Neutrophil (primary cell): Measurements from ENCODE around the gene URI1.

ENCODE experiments used
- H3K27ac ChIP-seq: fragments of 200-600 bp; sonication (generic); 2 replicates; pipeline ENCODE4 v1.5.1; 2016; ENCODE audit warnings: mild to moderate bottlenecking, moderate library complexity
- H3K27me3 ChIP-seq: fragments of 200-600 bp; sonication (generic); 2 replicates; pipeline ENCODE4 v1.6.0; 2016; ENCODE audit warnings: mild to moderate bottlenecking
- H3K36me3 ChIP-seq: fragments of 200-600 bp; sonication (generic); 2 replicates; pipeline ENCODE4 v1.5.1; 2017
- H3K4me1 ChIP-seq, 2 experiments: fragments of 200-600 bp in 1 of 2; sonication (generic) in 1 of 2; 1 replicate in 1 of 2; 2 replicates in 1 of 2; pipeline versions ENCODE4 v1.5.1 to v1.6.1; 2013 to 2016; ENCODE audit warnings: low read depth in 1 of 2, low read length in 1 of 2, mild to moderate bottlenecking in 1 of 2, moderate library complexity in 1 of 2; ENCODE audit not compliant: control insufficient read depth in 1 of 2, insufficient read depth in 1 of 2
- H3K4me3 ChIP-seq, 2 experiments: fragments of 200-600 bp in 1 of 2; sonication (generic) in 1 of 2; 1 replicate in 1 of 2; 2 replicates in 1 of 2; pipeline ENCODE4 v1.5.1; 2013 to 2016; ENCODE audit warnings: low read depth in 1 of 2, low read length in 1 of 2, mild to moderate bottlenecking in 1 of 2, moderate library complexity in 1 of 2
- H3K9me3 ChIP-seq: fragments of 200-600 bp; sonication (generic); 2 replicates; pipeline ENCODE4 v1.5.1; 2016
- TF ChIP-seq, protein P1 (sequence below): fragments of 200-600 bp; sonication (generic); IDR thresholded peaks from 2 replicates; pipeline ENCODE4 v1.5.1; 2016; ENCODE audit warnings: antibody characterized with exemption

URI1 gene

GRCh38 chr19:30001791-30002190 lies 59.8 kb downstream of the URI1 start:
- Histone ChIP-seq H3K36me3 (peaks cover 9% of the 10 kb centered on the region), H3K9me3 (no peaks in the 10 kb centered on the region), H3K27ac (no peak overlapping the region), H3K4me1 (no peaks in the 10 kb centered on the region), H3K27me3 (no peaks in the 10 kb centered on the region), H3K4me3 (no peak overlapping the region)
- TF ChIP-seq, protein P1, sequence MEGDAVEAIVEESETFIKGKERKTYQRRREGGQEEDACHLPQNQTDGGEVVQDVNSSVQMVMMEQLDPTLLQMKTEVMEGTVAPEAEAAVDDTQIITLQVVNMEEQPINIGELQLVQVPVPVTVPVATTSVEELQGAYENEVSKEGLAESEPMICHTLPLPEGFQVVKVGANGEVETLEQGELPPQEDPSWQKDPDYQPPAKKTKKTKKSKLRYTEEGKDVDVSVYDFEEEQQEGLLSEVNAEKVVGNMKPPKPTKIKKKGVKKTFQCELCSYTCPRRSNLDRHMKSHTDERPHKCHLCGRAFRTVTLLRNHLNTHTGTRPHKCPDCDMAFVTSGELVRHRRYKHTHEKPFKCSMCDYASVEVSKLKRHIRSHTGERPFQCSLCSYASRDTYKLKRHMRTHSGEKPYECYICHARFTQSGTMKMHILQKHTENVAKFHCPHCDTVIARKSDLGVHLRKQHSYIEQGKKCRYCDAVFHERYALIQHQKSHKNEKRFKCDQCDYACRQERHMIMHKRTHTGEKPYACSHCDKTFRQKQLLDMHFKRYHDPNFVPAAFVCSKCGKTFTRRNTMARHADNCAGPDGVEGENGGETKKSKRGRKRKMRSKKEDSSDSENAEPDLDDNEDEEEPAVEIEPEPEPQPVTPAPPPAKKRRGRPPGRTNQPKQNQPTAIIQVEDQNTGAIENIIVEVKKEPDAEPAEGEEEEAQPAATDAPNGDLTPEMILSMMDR = no peak

GRCh38 chr19:30003866-30004265 lies 61.8 kb downstream of the URI1 start:
- Histone ChIP-seq H3K9me3 (no peaks in the 10 kb centered on the region), H3K4me3 (no peak overlapping the region), H3K4me1 (no peaks in the 10 kb centered on the region), H3K27ac (no peak overlapping the region), H3K36me3 (peaks cover 13% of the 10 kb centered on the region), H3K27me3 (no peaks in the 10 kb centered on the region)
- TF ChIP-seq, protein P1 = no peak

- Histone ChIP-seq H3K9me3 (no peaks in the 10 kb centered on the region), H3K4me1 (no peaks in the 10 kb centered on the region), H3K4me3 (no peak overlapping the region), H3K27ac (no peak overlapping the region), H3K36me3 (peaks cover 18% of the 10 kb centered on the region), H3K27me3 (no peaks in the 10 kb centered on the region)
- TF ChIP-seq, protein P1 = no peak
These were observed 62.4 kb downstream of the URI1 start for GRCh38 chr19:30004403-30004802.

GRCh38 chr19:30006207-30006606 lies 64.2 kb downstream of the URI1 start:
- Histone ChIP-seq H3K4me3 (no peak overlapping the region), H3K27me3 (no peaks in the 10 kb centered on the region), H3K27ac (no peak overlapping the region), H3K9me3 (no peaks in the 10 kb centered on the region), H3K4me1 (no peaks in the 10 kb centered on the region), H3K36me3 (peaks cover 25% of the 10 kb centered on the region)
- TF ChIP-seq, protein P1 = no peak

DNA sequence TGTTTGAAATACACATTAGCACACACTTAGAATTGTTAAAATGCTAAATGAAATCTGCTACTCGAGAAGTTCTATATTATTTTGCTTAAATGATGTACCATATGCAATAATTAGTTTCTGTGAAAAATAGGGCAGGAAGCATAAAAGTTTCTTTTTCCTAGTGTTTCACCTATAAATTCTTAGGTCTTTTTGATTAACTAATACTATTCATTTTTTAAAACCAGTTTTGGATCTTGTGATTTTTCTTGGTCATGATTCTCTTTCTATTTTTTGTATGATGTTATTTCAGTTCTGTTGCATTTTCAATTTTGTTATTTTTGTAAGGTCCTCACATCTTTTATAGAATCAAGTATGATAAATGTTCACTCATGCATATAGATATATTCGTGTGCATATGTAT lies 66.1 kb downstream of the URI1 start:
- Histone ChIP-seq H3K9me3 (no peaks in the 10 kb centered on the region), H3K4me3 (no peak overlapping the region), H3K4me1 (no peaks in the 10 kb centered on the region), H3K27me3 (no peaks in the 10 kb centered on the region), H3K27ac (no peak overlapping the region), H3K36me3 (peaks cover 34% of the 10 kb centered on the region)
- TF ChIP-seq, protein P1 = no peak

GRCh38 chr19:30009013-30009412 lies 67.0 kb downstream of the URI1 start:
- Histone ChIP-seq H3K4me3 (no peak overlapping the region), H3K4me1 (no peaks in the 10 kb centered on the region), H3K36me3 (peaks cover 34% of the 10 kb centered on the region), H3K9me3 (no peaks in the 10 kb centered on the region), H3K27me3 (no peaks in the 10 kb centered on the region), H3K27ac (no peak overlapping the region)
- TF ChIP-seq, protein P1 = no peak
